ENCODE data around the gene NKX2-4.
A peak's percentile ranks its signal among the peaks of the same experiment; 100 is the strongest.

Gene NKX2-4

GRCh38 chr20:21360705-21361104 is 36.6 kb downstream of the NKX2-4 start:
- TF ChIP-seq POLR2A (IDR thresholded peaks at IDR 0.05; ENCODE audit: low read depth, low read length): no peak
- FAIRE-seq (no peak), DNase-seq (ENCODE audit: insufficient read length, low spot score) (no peak)

- TF ChIP-seq POLR2A (IDR thresholded peaks at IDR 0.05; ENCODE audit: low read depth, low read length): no peak
- DNase-seq (ENCODE audit: insufficient read length, low spot score) (no peak), FAIRE-seq (no peak)
Measured at GRCh38 chr20:21358737-21359136, 38.6 kb downstream of the NKX2-4 start.

GRCh38 chr20:21357844-21358243 is 39.5 kb downstream of the NKX2-4 start:
- no peak for TF ChIP-seq POLR2A (IDR thresholded peaks at IDR 0.05; ENCODE audit: low read depth, low read length)
- FAIRE-seq (no peak), DNase-seq (ENCODE audit: insufficient read length, low spot score) (no peak)

- DNase-seq (ENCODE audit: insufficient read length, low spot score) (no peak), FAIRE-seq (no peak)
- TF ChIP-seq POLR2A (IDR thresholded peaks at IDR 0.05; ENCODE audit: low read depth, low read length): no peak
Measured at GRCh38 chr20:21356386-21356785, 40.9 kb downstream of the NKX2-4 start.

GRCh38 chr20:21355981-21356380 is 41.3 kb downstream of the NKX2-4 start:
- TF ChIP-seq POLR2A (IDR thresholded peaks at IDR 0.05; ENCODE audit: low read depth, low read length): no peak

GRCh38 chr20:21353236-21353635 is 44.1 kb downstream of the NKX2-4 start:
- DNase-seq (ENCODE audit: insufficient read length, low spot score) (no peak), FAIRE-seq (no peak)
- no peak for TF ChIP-seq POLR2A (IDR thresholded peaks at IDR 0.05; ENCODE audit: low read depth, low read length)

More at GRCh38 chr20:21355981-21356380, 41.3 kb downstream of the NKX2-4 start:
- FAIRE-seq (no peak), DNase-seq (ENCODE audit: insufficient read length, low spot score) (no peak)

- DNase-seq (ENCODE audit: insufficient read length, low spot score) (no peak), FAIRE-seq (peak; percentile 62)
- TF ChIP-seq POLR2A (IDR thresholded peaks at IDR 0.05; ENCODE audit: low read depth, low read length): no peak
Measured at GRCh38 chr20:21352703-21353102, 44.6 kb downstream of the NKX2-4 start.

Data from H54 (cell line).